GM23338 (cell line): ENCODE results near the gene ARFIP2.

ENCODE experiments used
- CREB1 ChIP-seq: fragments of 250-450 bp; sonication (Bioruptor Pico); IDR thresholded peaks from 2 replicates; pipeline ENCODE4 v1.5.0; 2020; ENCODE audit warnings: low read depth, mild to moderate bottlenecking, moderate library complexity
- ETS1 ChIP-seq: IDR thresholded peaks from 2 replicates; pipeline ENCODE4 v1.6.1; 2016; ENCODE audit warnings: antibody characterized with exemption
- EZH2 ChIP-seq: fragments of 200-600 bp; sonication (generic); IDR thresholded peaks from one replicate; pipeline ENCODE4 v1.8.0; 2017; ENCODE audit warnings: antibody characterized with exemption, mild to moderate bottlenecking, low read depth; ENCODE audit not compliant: unreplicated experiment
- EZH2phosphoT487 ChIP-seq: fragments of 200-600 bp; sonication (generic); IDR thresholded peaks from one replicate; pipeline ENCODE4 v1.8.1; 2018; ENCODE audit warnings: antibody characterized with exemption; ENCODE audit not compliant: unreplicated experiment
- JUNB ChIP-seq: IDR thresholded peaks from one replicate; pipeline ENCODE4 v1.6.1; 2016; ENCODE audit warnings: antibody characterized with exemption; ENCODE audit not compliant: unreplicated experiment
- NANOG ChIP-seq: IDR thresholded peaks from 2 replicates; pipeline ENCODE4 v1.6.1; 2016; ENCODE audit warnings: antibody characterized with exemption, borderline replicate concordance
- POLR2AphosphoS5 ChIP-seq: IDR thresholded peaks from 2 replicates; pipeline ENCODE4 v1.6.1; 2016; ENCODE audit warnings: antibody characterized with exemption, low read depth
- REST ChIP-seq: IDR thresholded peaks from one replicate; pipeline ENCODE4 v1.6.1; 2018; ENCODE audit warnings: antibody characterized with exemption; ENCODE audit not compliant: unreplicated experiment
- STAT1 ChIP-seq: IDR thresholded peaks from one replicate; pipeline ENCODE4 v1.6.1; 2016; ENCODE audit warnings: antibody characterized with exemption; ENCODE audit not compliant: unreplicated experiment
- ZNF114 ChIP-seq: fragments of 250-450 bp; sonication (Bioruptor Pico); IDR thresholded peaks from 2 replicates; pipeline ENCODE4 v1.5.0; 2020; ENCODE audit warnings: mild to moderate bottlenecking, moderate library complexity
- ZNF331 ChIP-seq: fragments of 250-450 bp; sonication (Bioruptor Pico); IDR thresholded peaks from 2 replicates; pipeline ENCODE4 v1.5.0; 2020; ENCODE audit warnings: low read depth, mild to moderate bottlenecking, moderate library complexity
- ZNF462 ChIP-seq: fragments of 250-450 bp; sonication (Bioruptor Pico); IDR thresholded peaks from 2 replicates; pipeline ENCODE4 v1.5.0; 2020; ENCODE audit warnings: mild to moderate bottlenecking, moderate library complexity
- TF ChIP-seq, protein P1 (sequence below), 2 experiments: fragments of 200-600 bp in 1 of 2; sonication (generic) in 1 of 2; conservative IDR thresholded peaks; 2 replicates each; pipeline versions ENCODE4 v1.5.1 to v1.6.1; 2016 to 2017; ENCODE audit warnings: antibody characterized with exemption in 2 of 2, low read depth in 2 of 2, mild to moderate bottlenecking in 2 of 2, moderate library complexity in 1 of 2

DNA sequence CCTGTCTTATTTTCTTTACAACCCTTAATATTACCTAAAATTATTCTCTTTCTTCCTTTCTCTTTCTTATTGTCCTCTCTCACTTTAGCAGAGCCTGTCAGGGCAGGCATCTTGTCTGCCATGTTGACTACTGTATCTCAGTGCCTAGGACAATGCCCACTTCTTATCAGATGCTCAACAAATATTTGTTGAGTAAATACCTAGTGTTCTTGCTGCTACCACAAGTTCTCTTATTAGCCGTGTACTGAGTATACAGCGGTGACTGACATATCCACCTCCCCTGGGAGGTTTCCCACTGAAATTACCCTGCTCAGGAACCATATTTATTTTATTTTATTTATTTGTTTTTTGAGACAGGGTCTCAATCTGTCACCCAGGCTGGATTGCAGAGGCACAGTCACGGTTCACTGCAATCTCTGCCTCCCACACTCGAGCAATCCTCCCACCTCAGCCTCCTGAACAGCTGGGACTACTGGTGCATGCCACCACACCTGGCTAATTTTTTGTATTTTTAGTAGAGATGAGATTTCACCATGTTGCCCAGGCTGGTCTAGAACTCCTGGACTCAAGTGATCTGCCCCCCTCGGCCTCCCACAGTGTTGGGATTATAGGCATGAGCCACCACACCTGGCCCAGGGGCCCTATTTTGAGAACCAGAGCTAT, 47.0 kb downstream of the ARFIP2 start:
- TF ChIP-seq, protein P1, sequence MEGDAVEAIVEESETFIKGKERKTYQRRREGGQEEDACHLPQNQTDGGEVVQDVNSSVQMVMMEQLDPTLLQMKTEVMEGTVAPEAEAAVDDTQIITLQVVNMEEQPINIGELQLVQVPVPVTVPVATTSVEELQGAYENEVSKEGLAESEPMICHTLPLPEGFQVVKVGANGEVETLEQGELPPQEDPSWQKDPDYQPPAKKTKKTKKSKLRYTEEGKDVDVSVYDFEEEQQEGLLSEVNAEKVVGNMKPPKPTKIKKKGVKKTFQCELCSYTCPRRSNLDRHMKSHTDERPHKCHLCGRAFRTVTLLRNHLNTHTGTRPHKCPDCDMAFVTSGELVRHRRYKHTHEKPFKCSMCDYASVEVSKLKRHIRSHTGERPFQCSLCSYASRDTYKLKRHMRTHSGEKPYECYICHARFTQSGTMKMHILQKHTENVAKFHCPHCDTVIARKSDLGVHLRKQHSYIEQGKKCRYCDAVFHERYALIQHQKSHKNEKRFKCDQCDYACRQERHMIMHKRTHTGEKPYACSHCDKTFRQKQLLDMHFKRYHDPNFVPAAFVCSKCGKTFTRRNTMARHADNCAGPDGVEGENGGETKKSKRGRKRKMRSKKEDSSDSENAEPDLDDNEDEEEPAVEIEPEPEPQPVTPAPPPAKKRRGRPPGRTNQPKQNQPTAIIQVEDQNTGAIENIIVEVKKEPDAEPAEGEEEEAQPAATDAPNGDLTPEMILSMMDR (conservative IDR thresholded peaks at IDR 0.05; ENCODE audit: low read depth in 2 of 2), result no peak
- TF ChIP-seq EZH2 (no peak), EZH2phosphoT487 (no peak), JUNB (no peak), POLR2AphosphoS5 (no peak), REST (no peak), CREB1 (CRISPR knock-in tag) (no peak), ZNF462 (CRISPR knock-in tag) (no peak), NANOG (no peak), ETS1 (no peak), ZNF114 (CRISPR knock-in tag) (no peak), STAT1 (no peak), ZNF331 (no peak)
